Osteoblast (primary cell): ENCODE results near the gene TNNI3K. TPM values are rescaled to one million over a fixed set of nuclear protein-coding genes. Genes with fewer than 3 reads are reported as not detected.

Experiments
- DNase-seq: peaks from one replicate; pipeline ENCODE4 v3.0.0; 2011; ENCODE audit warnings: low spot score, mixed read lengths; ENCODE audit not compliant: insufficient read length; ENCODE audit errors: missing footprints
- H2AFZ ChIP-seq: 2 replicates; pipeline ENCODE4 v1.6.0; 2011; ENCODE audit warnings: mild to moderate bottlenecking, low read length
- H3K27ac ChIP-seq: 2 replicates; pipeline ENCODE4 v1.5.1; 2011; ENCODE audit warnings: mild to moderate bottlenecking, low read depth, low read length, moderate library complexity
- H3K27me3 ChIP-seq: 2 replicates; pipeline ENCODE4 v1.6.0; 2012; ENCODE audit warnings: mild to moderate bottlenecking, control low read depth, inconsistent platforms, low read length, moderate library complexity; ENCODE audit not compliant: insufficient read depth
- H3K36me3 ChIP-seq: 2 replicates; pipeline ENCODE4 v1.5.1; 2011; ENCODE audit warnings: mild to moderate bottlenecking, low read length, control low read depth, moderate library complexity; ENCODE audit not compliant: insufficient read depth
- H3K4me1 ChIP-seq: 2 replicates; pipeline ENCODE4 v1.5.1; 2011; ENCODE audit warnings: mild to moderate bottlenecking, low read length, control low read depth, moderate library complexity; ENCODE audit not compliant: insufficient read depth
- H3K4me2 ChIP-seq: 2 replicates; pipeline ENCODE4 v1.6.0; 2011; ENCODE audit warnings: mild to moderate bottlenecking, low read length; ENCODE audit not compliant: insufficient read depth
- H3K4me3 ChIP-seq: fragments of 200-600 bp; sonication (generic); 3 replicates; pipeline ENCODE4 v1.5.1; 2012; ENCODE audit warnings: mild to moderate bottlenecking, low read length, inconsistent platforms; ENCODE audit not compliant: insufficient read depth
- H3K79me2 ChIP-seq: 2 replicates; pipeline ENCODE4 v1.6.0; 2012; ENCODE audit warnings: mild to moderate bottlenecking, low read length, control low read depth, inconsistent platforms; ENCODE audit not compliant: insufficient read depth
- H3K9me3 ChIP-seq: 2 replicates; pipeline ENCODE4 v1.5.1; 2011; ENCODE audit warnings: low read depth, low read length, control low read depth
- H4K20me1 ChIP-seq: 2 replicates; pipeline ENCODE4 v1.6.0; 2012; ENCODE audit warnings: mild to moderate bottlenecking, low read length, control low read depth; ENCODE audit not compliant: insufficient read depth
- CTCF ChIP-seq: IDR thresholded peaks from 2 replicates; pipeline ENCODE4 v1.5.1; 2011; ENCODE audit warnings: mild to moderate bottlenecking, low read depth, low read length, moderate library complexity; ENCODE audit errors: extremely low read depth
- total RNA-seq: library from RNA; depleted of rRNA; stranded (reverse); fragments of >200 nt; gene quantifications from 2 replicates; pipeline ENCODE4 v1.2.3, GENCODE V29; 2012

Gene TNNI3K
- total RNA-seq, 1 donor, result 0.72 TPM

GRCh38 chr1:74471470-74471869 is 236.3 kb downstream of the TNNI3K start:
- no peak for DNase-seq
- no peak overlapping the region for H3K4me3 ChIP-seq
- TF ChIP-seq CTCF, result no peak
- H3K36me3 ChIP-seq, result no peaks in the 10 kb centered on the region
- no peaks in the 10 kb centered on the region for H3K9me3 ChIP-seq
- H3K79me2 ChIP-seq, result no peaks in the 10 kb centered on the region
- no peak overlapping the region for H3K27ac ChIP-seq
- no peak overlapping the region for H3K4me2 ChIP-seq
- no peak overlapping the region for H2AFZ ChIP-seq
- H3K27me3 ChIP-seq, result no peaks in the 10 kb centered on the region
- no peaks in the 10 kb centered on the region for H4K20me1 ChIP-seq
- H3K4me1 ChIP-seq, result no peaks in the 10 kb centered on the region

- no peak for DNase-seq
- Histone ChIP-seq H3K9me3 (no peaks in the 10 kb centered on the region), H2AFZ (no peak overlapping the region), H3K79me2 (no peaks in the 10 kb centered on the region), H3K4me3 (no peak overlapping the region), H3K4me2 (no peak overlapping the region), H3K27ac (no peak overlapping the region), H3K27me3 (no peaks in the 10 kb centered on the region), H3K36me3 (no peaks in the 10 kb centered on the region), H3K4me1 (no peaks in the 10 kb centered on the region), H4K20me1 (no peaks in the 10 kb centered on the region)
- TF ChIP-seq CTCF, result no peak
These were observed 239.4 kb downstream of the TNNI3K start for GRCh38 chr1:74474585-74474984.

- Histone ChIP-seq H3K27ac (no peak overlapping the region), H3K4me1 (no peaks in the 10 kb centered on the region), H3K9me3 (no peaks in the 10 kb centered on the region), H3K79me2 (no peaks in the 10 kb centered on the region), H3K4me2 (no peak overlapping the region), H4K20me1 (no peaks in the 10 kb centered on the region), H3K4me3 (no peak overlapping the region), H3K27me3 (no peaks in the 10 kb centered on the region), H2AFZ (no peak overlapping the region), H3K36me3 (no peaks in the 10 kb centered on the region)
- DNase-seq, result no peak
- TF ChIP-seq CTCF, result no peak
These were observed 243.8 kb downstream of the TNNI3K start for GRCh38 chr1:74478979-74479378.

GRCh38 chr1:74480068-74480467 is 244.9 kb downstream of the TNNI3K start:
- no peak overlapping the region for H3K27ac ChIP-seq
- no peaks in the 10 kb centered on the region for H3K36me3 ChIP-seq
- no peak overlapping the region for H3K4me2 ChIP-seq
- no peaks in the 10 kb centered on the region for H3K9me3 ChIP-seq
- TF ChIP-seq CTCF, result no peak
- H2AFZ ChIP-seq, result no peak overlapping the region
- DNase-seq, result no peak
- H3K4me1 ChIP-seq, result no peaks in the 10 kb centered on the region
- H3K27me3 ChIP-seq, result no peaks in the 10 kb centered on the region
- no peaks in the 10 kb centered on the region for H4K20me1 ChIP-seq
- H3K79me2 ChIP-seq, result no peaks in the 10 kb centered on the region
- no peak overlapping the region for H3K4me3 ChIP-seq
